Dendritic cell treated with granulocyte-macrophage colony-stimulating factor and Interleukin-4, amounts not matched to agents 40 ng/mL and 50 ng/mL, for 4 days (primary cell): ENCODE measurements around the gene CRABP1.

Experiments used
- H3K27ac Mint-ChIP-seq: one replicate; pipeline ENCODE4 v1.8.0; 2022; ENCODE audit warnings: mild to moderate bottlenecking, mixed read lengths
- H3K27me3 Mint-ChIP-seq: one replicate; pipeline ENCODE4 v1.8.0; 2022; ENCODE audit warnings: mild to moderate bottlenecking, mixed read lengths
- H3K36me3 Mint-ChIP-seq: one replicate; pipeline ENCODE4 v1.8.0; 2022; ENCODE audit warnings: low read depth, mixed read lengths
- H3K4me1 Mint-ChIP-seq: one replicate; pipeline ENCODE4 v1.8.0; 2022; ENCODE audit warnings: low read depth, mixed read lengths
- H3K4me3 Mint-ChIP-seq: one replicate; pipeline ENCODE4 v1.8.0; 2022; ENCODE audit warnings: mild to moderate bottlenecking, moderate library complexity, mixed read lengths
- H3K9me3 Mint-ChIP-seq: one replicate; pipeline ENCODE4 v1.8.0; 2022; ENCODE audit warnings: mixed read lengths
- intact Hi-C: fragments of 100-400 bp; cut with micrococcal nuclease; formaldehyde crosslinking; loops from one replicate; pipeline ENCODE4 v1.15.0; 2022

Gene CRABP1

GRCh38 chr15:78340231-78341056 is at the start of gene CRABP1:
Gene CRABP1 (plus strand): TSS chr15:78340353. CDS start chr15:78340429, 76 bp downstream.
- H3K27ac Mint-ChIP-seq = no peak within 1 kb of the TSS
- no peaks in the 10 kb centered on the region for H3K9me3 Mint-ChIP-seq
- no peaks in the 10 kb centered on the region for H3K36me3 Mint-ChIP-seq
- H3K4me3 Mint-ChIP-seq = no peak within 1 kb of the TSS
- H3K4me1 Mint-ChIP-seq = peaks cover 5% of the 10 kb centered on the region
- peaks cover 56% of the 10 kb centered on the region for H3K27me3 Mint-ChIP-seq
- intact Hi-C loops = no loop called here

DNA sequence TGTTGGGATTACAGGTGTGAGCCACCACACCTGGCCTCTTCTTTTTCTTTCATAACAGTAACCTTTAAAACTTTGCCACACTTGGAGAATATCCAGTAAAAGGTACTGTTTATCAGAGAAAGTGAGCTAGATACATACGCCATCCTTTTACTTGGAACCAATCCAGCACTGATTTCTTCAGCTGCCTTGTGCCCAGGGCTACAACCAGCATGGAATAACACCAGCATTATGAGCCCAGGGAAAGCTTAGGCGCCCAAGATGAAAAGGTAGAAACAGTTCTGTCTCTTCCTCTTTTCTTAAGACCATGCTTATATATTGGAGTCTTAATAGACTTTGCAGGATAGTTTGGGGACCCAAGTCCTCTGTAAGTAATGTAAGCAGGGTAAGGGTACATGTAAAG is 49.1 kb upstream of the CRABP1 start:
- Mint-ChIP-seq H3K4me3 (no peak overlapping the region), H3K36me3 (peaks cover 77% of the 10 kb centered on the region)

GRCh38 chr15:78291698-78292097 is 48.5 kb upstream of the CRABP1 start:
- H3K4me3 Mint-ChIP-seq = no peak overlapping the region
- peaks cover 11% of the 10 kb centered on the region for H3K4me1 Mint-ChIP-seq
- H3K27me3 Mint-ChIP-seq = no peaks in the 10 kb centered on the region
- H3K36me3 Mint-ChIP-seq = peaks cover 70% of the 10 kb centered on the region
- no peaks in the 10 kb centered on the region for H3K9me3 Mint-ChIP-seq
- intact Hi-C loops = no loop called here
- no peak overlapping the region for H3K27ac Mint-ChIP-seq

More for the DNA sequence above, 49.1 kb upstream of the CRABP1 start:
- Mint-ChIP-seq H3K9me3 (no peaks in the 10 kb centered on the region), H3K27me3 (no peaks in the 10 kb centered on the region), H3K27ac (no peak overlapping the region), H3K4me1 (peaks cover 11% of the 10 kb centered on the region)
- intact Hi-C loops = no loop called here

DNA sequence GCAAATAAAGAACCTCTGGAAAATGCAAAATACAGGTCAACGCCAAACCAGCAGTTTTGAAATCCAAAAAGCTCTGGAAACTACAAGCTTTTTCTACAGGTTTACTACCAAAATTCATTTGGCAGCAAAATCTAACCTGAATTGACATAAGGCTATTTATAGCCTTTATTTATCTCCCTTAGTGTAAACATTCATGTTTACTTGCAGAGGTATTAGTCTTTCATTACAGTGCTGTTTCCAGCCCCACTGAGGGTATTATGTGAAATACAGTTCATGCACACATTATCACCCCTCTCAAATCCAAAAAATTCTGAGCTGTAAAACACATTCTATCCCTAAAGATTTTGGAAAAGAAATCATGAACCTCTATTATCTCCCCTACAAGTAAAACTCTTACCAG is 47.9 kb upstream of the CRABP1 start:
- Mint-ChIP-seq H3K4me3 (no peak overlapping the region), H3K27ac (no peak overlapping the region), H3K36me3 (peaks cover 65% of the 10 kb centered on the region), H3K4me1 (peaks cover 11% of the 10 kb centered on the region), H3K27me3 (no peaks in the 10 kb centered on the region), H3K9me3 (no peaks in the 10 kb centered on the region)
- intact Hi-C loops = no loop called here

DNA sequence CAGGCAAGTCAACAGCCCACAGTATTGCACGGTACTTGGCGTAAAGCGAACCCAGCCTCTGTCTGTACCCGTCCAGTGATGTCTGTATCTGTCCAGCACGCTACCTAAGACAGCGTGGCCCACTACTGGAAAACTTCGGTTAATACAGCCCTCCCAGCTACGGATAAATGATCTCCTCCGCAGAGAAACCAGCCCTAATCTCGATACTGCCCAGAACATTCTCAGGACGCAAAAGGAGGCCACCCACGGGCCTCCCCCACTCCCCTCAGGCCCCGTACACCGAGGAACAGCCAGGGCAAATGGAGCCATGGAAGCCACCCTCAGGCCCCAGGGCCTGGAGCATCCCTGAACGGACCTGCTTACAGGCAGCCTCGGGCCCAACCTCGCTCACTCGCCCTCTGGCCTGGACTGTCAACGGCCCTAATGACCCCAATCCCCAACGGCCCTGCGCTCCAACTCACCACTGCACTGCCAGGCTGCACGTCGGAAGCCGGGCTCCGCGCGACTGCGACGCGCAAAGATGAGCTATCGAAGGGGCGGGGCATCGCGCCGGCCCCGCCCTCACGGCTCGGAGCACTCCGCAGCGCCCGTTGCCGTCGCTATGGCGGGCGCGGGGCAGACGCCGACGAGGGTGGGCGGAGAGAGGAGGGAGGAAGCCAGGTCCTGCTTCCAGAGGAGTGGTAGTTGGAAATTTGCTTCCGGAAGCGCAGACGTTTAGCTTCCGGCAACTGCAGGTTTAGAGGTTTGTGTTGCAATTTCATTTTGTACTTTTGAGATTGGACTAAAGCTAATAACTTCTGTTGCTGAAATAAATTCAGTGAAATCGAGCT is 40.8 kb upstream of the CRABP1 start, which contains the start of gene SKIC8:
TSS of gene SKIC8 (minus strand) at position 509 of the 830 bp plus-strand sequence. CDS start 3,923 bp downstream, outside the sequence.
- no peaks in the 10 kb centered on the region for H3K27me3 Mint-ChIP-seq
- H3K36me3 Mint-ChIP-seq = peaks cover 23% of the 10 kb centered on the region
- H3K9me3 Mint-ChIP-seq = no peaks in the 10 kb centered on the region
- peak within 1 kb of the TSS; percentile 89 for H3K4me3 Mint-ChIP-seq
- H3K4me1 Mint-ChIP-seq = peaks cover 35% of the 10 kb centered on the region
- H3K27ac Mint-ChIP-seq = peak within 1 kb of the TSS; percentile 89
- intact Hi-C loops = no loop called here

DNA sequence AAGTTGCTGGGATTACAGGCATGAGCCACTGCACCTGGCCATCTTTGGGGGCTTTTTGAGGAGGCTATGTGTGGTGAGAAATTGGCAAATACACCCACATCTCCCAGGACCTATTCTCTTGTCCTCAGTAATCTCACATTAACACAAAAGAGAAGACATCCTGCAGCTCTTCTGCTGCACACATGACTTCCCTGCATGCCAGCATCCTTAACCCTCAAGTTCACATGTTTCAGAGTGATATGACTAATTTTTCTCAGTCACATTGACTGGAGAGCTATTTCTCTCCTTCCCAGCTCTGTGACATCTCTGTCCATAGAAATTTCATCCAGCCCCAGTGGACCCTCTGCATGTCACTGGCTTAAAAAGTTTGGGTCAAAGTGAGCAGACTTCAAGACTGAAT is 38.8 kb upstream of the CRABP1 start:
- peaks cover 36% of the 10 kb centered on the region for H3K4me1 Mint-ChIP-seq
- peaks cover 8% of the 10 kb centered on the region for H3K36me3 Mint-ChIP-seq
- H3K9me3 Mint-ChIP-seq = no peaks in the 10 kb centered on the region
- intact Hi-C loops = no loop called here
- no peaks in the 10 kb centered on the region for H3K27me3 Mint-ChIP-seq
- H3K4me3 Mint-ChIP-seq = no peak overlapping the region
- H3K27ac Mint-ChIP-seq = no peak overlapping the region

DNA sequence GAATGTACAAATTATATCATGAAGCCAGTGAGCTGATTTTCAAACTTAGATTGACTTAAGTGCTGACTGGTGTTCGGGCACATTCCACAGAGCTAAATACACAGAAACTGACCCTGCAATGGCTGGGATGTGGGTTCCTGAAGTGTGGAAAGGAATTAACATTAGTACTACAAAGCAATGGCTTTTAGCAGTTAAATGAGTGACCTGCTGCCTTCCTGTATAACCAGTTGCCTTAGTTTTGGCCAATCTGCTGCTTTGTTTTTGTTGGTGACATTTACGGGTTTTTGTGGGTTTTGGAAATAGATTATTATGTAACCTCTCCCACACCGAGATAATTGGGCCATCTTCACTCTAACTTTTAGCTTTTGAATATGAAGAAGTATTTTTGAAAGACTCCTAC is 38.3 kb upstream of the CRABP1 start:
- intact Hi-C loops = no loop called here
- H3K4me3 Mint-ChIP-seq = no peak overlapping the region
- H3K4me1 Mint-ChIP-seq = peaks cover 41% of the 10 kb centered on the region
- H3K27ac Mint-ChIP-seq = no peak overlapping the region
- no peaks in the 10 kb centered on the region for H3K9me3 Mint-ChIP-seq
- H3K27me3 Mint-ChIP-seq = no peaks in the 10 kb centered on the region
- H3K36me3 Mint-ChIP-seq = peaks cover 8% of the 10 kb centered on the region

GRCh38 chr15:78302579-78303312 is 37.4 kb upstream of the CRABP1 start:
- Mint-ChIP-seq H3K4me1 (peaks cover 46% of the 10 kb centered on the region), H3K27me3 (no peaks in the 10 kb centered on the region), H3K27ac (no peak overlapping the region), H3K4me3 (no peak overlapping the region), H3K9me3 (no peaks in the 10 kb centered on the region), H3K36me3 (peaks cover 8% of the 10 kb centered on the region)
- intact Hi-C loops = no loop called here

GRCh38 chr15:78304216-78305066 is 35.7 kb upstream of the CRABP1 start:
- intact Hi-C loops = no loop called here
- Mint-ChIP-seq H3K9me3 (no peaks in the 10 kb centered on the region), H3K36me3 (peaks cover 2% of the 10 kb centered on the region), H3K27ac (no peak overlapping the region), H3K27me3 (no peaks in the 10 kb centered on the region), H3K4me1 (peaks cover 41% of the 10 kb centered on the region), H3K4me3 (no peak overlapping the region)

- Mint-ChIP-seq H3K27me3 (no peaks in the 10 kb centered on the region), H3K36me3 (no peaks in the 10 kb centered on the region), H3K9me3 (no peaks in the 10 kb centered on the region), H3K4me3 (peak overlapping the region; percentile 46), H3K27ac (peak overlapping the region; percentile 38), H3K4me1 (peaks cover 25% of the 10 kb centered on the region)
- intact Hi-C loops = no loop called here
These were observed 33.9 kb upstream of the CRABP1 start for GRCh38 chr15:78306176-78306774.

DNA sequence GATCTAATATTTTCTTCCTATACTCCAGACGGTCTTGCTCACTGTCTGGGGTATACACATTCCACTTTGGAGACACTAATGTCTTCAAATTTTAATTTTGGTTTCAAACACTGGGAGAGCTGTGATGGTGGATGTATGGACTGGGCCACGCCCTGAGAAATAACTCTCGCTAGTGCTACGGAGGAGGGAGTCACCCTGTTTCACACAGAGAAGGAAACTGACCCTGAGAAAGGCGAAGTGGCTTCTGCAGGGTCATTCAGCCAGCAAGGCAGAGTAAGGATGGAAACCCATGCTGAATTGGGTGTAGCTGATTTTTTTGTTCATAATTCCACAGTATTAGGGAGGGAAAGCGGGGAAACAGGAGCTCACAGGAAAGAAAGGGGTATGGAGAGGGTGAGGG is 32.2 kb upstream of the CRABP1 start:
- Mint-ChIP-seq H3K27me3 (no peaks in the 10 kb centered on the region), H3K4me1 (peaks cover 16% of the 10 kb centered on the region), H3K9me3 (no peaks in the 10 kb centered on the region), H3K36me3 (no peaks in the 10 kb centered on the region), H3K27ac (peak overlapping the region; percentile 80), H3K4me3 (peak overlapping the region; percentile 45)
- intact Hi-C loops = loop anchor here (1.0 to 2.0 kb wide), 2 partner anchors 115 to 173 kb away; no protein-coding TSS in a partner anchor

DNA sequence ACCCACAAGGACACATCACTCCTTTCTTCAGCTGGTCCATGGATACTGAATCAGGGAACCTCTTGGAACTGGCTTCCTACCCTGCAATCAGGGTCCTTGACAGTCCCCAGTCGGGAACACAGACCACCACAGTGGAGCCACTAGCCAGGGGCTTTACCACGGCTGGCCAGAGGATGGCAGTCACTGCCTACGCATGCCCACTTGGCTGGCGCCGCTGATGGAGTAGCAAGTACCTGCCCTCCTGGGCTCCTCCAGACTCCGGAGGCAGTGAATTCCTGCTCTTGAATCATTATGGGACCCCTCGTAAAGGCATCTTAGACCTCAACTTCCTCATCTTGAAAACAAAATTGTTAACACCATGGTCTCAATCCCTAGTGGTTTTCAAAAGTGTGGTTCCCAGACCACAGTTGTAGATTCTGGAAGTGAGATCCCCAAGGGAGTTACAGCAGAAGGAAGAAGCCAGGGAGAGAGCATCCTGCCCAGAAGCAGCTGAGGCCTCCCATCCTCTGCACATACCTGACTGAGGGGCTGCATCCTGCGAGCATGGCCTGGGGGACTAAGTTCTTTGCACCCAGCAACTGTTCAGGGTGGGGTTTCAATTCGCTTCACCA is 31.6 kb upstream of the CRABP1 start:
- no peaks in the 10 kb centered on the region for H3K36me3 Mint-ChIP-seq
- peak overlapping the region; percentile 45 for H3K4me3 Mint-ChIP-seq
- intact Hi-C loops = loop anchor here (1.0 to 2.0 kb wide), 2 partner anchors 114 to 173 kb away; no protein-coding TSS in a partner anchor
- H3K9me3 Mint-ChIP-seq = no peaks in the 10 kb centered on the region
- peak overlapping the region; percentile 80 for H3K27ac Mint-ChIP-seq
- H3K4me1 Mint-ChIP-seq = peaks cover 16% of the 10 kb centered on the region
- no peaks in the 10 kb centered on the region for H3K27me3 Mint-ChIP-seq
